ENCODE results near the gene PECR. TPM values are rescaled to one million over a fixed set of nuclear protein-coding genes. Genes with fewer than 3 reads are reported as not detected.
A peak's percentile ranks its signal among the peaks of the same experiment; 100 is the strongest.

The PECR gene
- total and polyA plus RNA-seq, 8 donors = 3.8 to 7.5 (median 4.8) TPM

DNA sequence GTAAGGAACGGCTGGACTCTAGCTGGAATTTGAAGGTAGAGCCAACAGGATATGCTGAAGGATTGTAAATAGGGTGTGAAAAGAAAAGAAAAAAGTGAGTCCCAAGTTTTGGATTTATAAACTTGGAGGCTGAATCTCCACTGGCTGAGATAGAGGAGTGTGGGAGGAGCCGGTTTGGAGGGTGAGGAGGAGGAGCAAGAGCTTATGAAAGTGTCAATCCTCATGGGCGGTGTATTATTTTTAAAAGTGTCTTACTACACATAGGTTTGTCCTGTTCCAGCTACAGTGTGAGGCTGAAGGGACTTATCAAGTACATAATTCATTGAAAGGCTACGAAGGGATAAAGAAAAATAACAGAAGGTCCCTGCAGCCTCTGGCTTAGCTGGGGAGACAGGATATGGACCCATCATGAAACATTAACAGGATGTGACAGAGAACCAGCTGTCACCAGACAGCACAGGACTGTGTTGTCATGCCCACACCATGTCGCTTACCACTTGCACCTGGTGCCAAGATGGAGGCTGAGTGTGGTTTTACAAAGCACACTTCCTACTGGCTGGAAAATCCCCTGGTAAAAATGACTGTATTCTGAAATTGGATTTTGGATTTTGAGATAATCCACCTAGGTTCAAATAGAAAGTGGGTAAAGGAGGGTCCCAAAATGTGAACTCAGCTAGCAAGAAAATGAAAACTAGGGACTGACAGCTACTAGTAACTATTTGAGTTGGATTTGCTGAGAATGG, 65.7 kb downstream of the PECR start:
- Histone ChIP-seq H3K9me3 (no peaks in the 10 kb centered on the region), H3K4me3 (no peak overlapping the region), H3K27me3 (no peaks in the 10 kb centered on the region), H3K27ac (no peak overlapping the region), H3K36me3 (no peaks in the 10 kb centered on the region), H3K4me1 (peaks cover 0 to 5% (median 3%) of the 10 kb centered on the region in 3 donors)
- FAIRE-seq = no peak
- TF ChIP-seq, protein P1, sequence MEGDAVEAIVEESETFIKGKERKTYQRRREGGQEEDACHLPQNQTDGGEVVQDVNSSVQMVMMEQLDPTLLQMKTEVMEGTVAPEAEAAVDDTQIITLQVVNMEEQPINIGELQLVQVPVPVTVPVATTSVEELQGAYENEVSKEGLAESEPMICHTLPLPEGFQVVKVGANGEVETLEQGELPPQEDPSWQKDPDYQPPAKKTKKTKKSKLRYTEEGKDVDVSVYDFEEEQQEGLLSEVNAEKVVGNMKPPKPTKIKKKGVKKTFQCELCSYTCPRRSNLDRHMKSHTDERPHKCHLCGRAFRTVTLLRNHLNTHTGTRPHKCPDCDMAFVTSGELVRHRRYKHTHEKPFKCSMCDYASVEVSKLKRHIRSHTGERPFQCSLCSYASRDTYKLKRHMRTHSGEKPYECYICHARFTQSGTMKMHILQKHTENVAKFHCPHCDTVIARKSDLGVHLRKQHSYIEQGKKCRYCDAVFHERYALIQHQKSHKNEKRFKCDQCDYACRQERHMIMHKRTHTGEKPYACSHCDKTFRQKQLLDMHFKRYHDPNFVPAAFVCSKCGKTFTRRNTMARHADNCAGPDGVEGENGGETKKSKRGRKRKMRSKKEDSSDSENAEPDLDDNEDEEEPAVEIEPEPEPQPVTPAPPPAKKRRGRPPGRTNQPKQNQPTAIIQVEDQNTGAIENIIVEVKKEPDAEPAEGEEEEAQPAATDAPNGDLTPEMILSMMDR (IDR thresholded peaks at IDR 0.05) = no peak
- intact Hi-C loops (cut with DNase I) = no loop called here
- ATAC-seq = no peak
- DNase-seq = no peak
- 85 to 89% methylated on average over 5 of the region's 5 CpGs for WGBS, 2 donors

DNA sequence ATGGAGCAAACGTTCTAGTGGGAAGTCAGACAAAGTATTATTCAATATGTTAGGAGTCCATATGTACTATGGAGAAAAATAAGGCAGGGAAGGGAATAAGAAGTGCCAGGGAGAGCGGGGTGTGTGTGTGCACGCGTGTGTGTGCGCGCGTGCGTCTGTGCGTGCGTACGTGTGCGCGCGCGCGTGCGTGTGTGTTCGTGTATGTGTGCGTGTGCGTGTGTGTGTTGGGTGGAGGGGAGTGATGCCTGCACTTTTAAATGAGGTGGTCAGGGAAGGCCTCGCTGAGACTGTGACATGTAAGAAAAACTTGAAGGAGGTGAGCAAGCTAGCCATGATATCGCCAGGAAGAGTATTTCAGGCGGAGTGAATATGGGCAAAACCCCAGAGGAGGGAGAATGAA, 66.6 kb downstream of the PECR start:
- FAIRE-seq (no peak), DNase-seq (no peak), ATAC-seq (no peak)
- intact Hi-C loops (cut with DNase I) = no loop called here
- H3K4me3 ChIP-seq = no peak overlapping the region
- peaks cover 0 to 5% (median 3%) of the 10 kb centered on the region in 3 donors for H3K4me1 ChIP-seq
- H3K9me3 ChIP-seq = no peaks in the 10 kb centered on the region
- TF ChIP-seq, protein P1 (IDR thresholded peaks at IDR 0.05) = no peak
- H3K36me3 ChIP-seq = no peaks in the 10 kb centered on the region
- WGBS, 2 donors = 91 to 92% methylated on average over 23 of the region's 23 CpGs
- no peaks in the 10 kb centered on the region for H3K27me3 ChIP-seq
- H3K27ac ChIP-seq = no peak overlapping the region

DNA sequence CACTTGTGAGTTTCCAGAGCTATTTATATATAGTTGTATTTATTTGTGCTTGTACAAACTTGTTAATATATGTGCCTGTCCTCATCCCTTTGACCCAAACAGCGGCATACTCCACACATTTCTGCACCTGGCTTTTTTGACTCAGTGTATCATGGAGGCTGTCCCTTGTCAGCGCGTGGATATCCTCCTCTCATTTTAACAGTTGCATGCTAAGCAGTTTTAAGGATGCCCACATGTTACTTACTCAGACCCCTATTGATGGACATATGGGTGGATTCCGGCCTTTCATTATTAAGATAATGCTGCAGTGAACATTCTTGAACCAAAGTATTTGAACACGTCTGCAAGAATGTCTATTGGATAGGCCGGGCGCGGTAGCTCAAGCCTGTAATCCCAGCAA, 67.6 kb downstream of the PECR start:
- Histone ChIP-seq H3K4me3 (no peak overlapping the region), H3K4me1 (peaks cover 0 to 5% (median 3%) of the 10 kb centered on the region in 3 donors), H3K9me3 (no peaks in the 10 kb centered on the region), H3K27ac (no peak overlapping the region), H3K36me3 (no peaks in the 10 kb centered on the region), H3K27me3 (no peaks in the 10 kb centered on the region)
- intact Hi-C loops (cut with DNase I) = no loop called here
- TF ChIP-seq, protein P1 (IDR thresholded peaks at IDR 0.05) = no peak
- DNase-seq = no peak
- WGBS, 2 donors = 81% methylated on average over 8 of the region's 8 CpGs
- FAIRE-seq = no peak
- no peak for ATAC-seq

DNA sequence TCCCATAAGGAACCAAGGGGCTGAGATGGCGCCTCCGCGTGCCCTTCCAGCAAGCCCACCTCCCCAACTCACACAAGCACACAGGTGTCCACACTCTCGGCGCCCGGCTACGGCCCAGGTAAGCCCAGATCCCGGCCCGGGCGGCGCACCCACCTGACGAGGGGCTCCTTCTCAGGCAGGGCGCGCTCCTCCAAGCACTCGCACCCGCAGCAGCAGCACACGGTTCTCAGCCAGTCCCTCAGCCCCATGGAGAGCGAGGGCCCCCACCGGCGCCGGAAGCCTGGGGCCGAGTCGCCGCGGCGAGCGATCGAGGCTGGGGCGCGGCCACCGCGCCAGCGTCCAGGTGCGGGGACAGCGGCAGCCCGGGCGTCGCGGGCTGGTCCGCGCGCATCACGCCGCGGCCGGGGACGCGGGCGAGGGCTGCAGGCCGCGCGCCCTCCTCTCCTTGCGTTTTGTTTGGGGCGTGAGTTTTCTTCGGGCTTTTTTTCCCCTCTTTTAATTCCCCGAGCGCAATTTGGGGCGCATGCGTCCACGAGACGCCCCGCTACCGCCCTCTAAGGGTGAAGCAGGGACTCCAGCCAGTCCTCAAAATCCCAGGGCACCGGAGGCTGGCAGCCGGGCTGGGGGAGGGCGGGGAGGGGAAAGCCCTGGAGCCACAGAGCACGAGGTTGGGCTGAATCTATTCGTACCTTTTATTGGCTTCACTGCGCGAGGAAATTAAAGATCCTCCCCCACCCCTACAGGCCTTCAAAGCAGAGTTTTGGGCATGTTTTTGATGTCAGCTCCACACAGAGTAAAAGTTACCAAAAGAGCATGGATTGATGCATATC, 68.3 kb downstream of the PECR start, which contains the start of gene MREG:
Gene MREG (minus strand): TSS at position 472 of the 830 bp plus-strand sequence. CDS start 224 bp downstream, at position 248.
- H3K36me3 ChIP-seq = no peaks in the 10 kb centered on the region
- peak within 1 kb of the TSS in 3 of 4 donors; percentile 7 to 72 (median 67) for H3K27ac ChIP-seq
- 1% methylated on average over 61 to 70 of the region's 70 CpGs for WGBS, 2 donors
- FAIRE-seq = no peak
- H3K4me1 ChIP-seq = peaks cover 0 to 5% (median 3%) of the 10 kb centered on the region in 3 donors
- H3K4me3 ChIP-seq = peak within 1 kb of the TSS; percentile 41 to 81 (median 69)
- TF ChIP-seq, protein P1 (IDR thresholded peaks at IDR 0.05) = peak; percentile 44 to 63 (median 52)
- peak; percentile 73 to 90 (median 82) for DNase-seq
- no peaks in the 10 kb centered on the region for H3K27me3 ChIP-seq
- intact Hi-C loops (cut with DNase I) = no loop called here
- ATAC-seq = peak; percentile 79 to 93 (median 87)
- no peaks in the 10 kb centered on the region for H3K9me3 ChIP-seq

Data from pancreas (tissue), 10 donors.